ENCODE data around the gene MYO10. TPM values are rescaled to one million over a fixed set of nuclear protein-coding genes. Genes with fewer than 3 reads are reported as not detected.

MYO10 gene
- total RNA-seq, 4 donors from 2014 or later: 5.6 to 11.0 (median 6.4) TPM

DNA sequence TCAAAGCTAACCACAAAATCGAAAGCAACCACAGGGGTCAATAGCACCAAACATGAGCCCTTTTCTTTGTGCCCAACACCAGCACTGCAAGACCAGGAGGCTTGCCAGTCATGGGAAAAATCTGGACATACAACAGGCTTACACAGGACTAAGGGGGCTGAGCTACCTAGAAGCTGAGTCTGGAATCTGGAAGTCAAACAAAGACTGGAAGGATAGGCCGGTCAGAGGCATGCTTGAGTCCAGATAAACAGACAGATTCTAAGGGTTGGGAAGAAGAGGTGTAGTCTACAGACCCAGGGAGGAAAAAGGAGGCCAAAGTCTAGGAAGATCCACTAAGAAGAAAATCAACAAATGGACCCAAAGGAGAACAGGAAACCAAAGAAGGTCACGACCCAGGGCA, 73.3 kb downstream of the MYO10 start:
- no peak overlapping the region for H3K27ac ChIP-seq
- H3K36me3 ChIP-seq: no peaks in the 10 kb centered on the region
- TF ChIP-seq POLR2AphosphoS5 (IDR thresholded peaks at IDR 0.05) (no peak), EP300 (IDR thresholded peaks at IDR 0.05) (no peak), POLR2A (IDR thresholded peaks at IDR 0.05) (no peak)
- TF ChIP-seq, protein P1, sequence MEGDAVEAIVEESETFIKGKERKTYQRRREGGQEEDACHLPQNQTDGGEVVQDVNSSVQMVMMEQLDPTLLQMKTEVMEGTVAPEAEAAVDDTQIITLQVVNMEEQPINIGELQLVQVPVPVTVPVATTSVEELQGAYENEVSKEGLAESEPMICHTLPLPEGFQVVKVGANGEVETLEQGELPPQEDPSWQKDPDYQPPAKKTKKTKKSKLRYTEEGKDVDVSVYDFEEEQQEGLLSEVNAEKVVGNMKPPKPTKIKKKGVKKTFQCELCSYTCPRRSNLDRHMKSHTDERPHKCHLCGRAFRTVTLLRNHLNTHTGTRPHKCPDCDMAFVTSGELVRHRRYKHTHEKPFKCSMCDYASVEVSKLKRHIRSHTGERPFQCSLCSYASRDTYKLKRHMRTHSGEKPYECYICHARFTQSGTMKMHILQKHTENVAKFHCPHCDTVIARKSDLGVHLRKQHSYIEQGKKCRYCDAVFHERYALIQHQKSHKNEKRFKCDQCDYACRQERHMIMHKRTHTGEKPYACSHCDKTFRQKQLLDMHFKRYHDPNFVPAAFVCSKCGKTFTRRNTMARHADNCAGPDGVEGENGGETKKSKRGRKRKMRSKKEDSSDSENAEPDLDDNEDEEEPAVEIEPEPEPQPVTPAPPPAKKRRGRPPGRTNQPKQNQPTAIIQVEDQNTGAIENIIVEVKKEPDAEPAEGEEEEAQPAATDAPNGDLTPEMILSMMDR (IDR thresholded peaks at IDR 0.05): no peak
- H3K9me3 ChIP-seq: peaks cover 0 to 10% (median 0%) of the 10 kb centered on the region in 3 donors
- WGBS, 2 donors (ENCODE audit: low coverage in 1 of 2): 74 to 100% methylated on average over 3 of the region's 3 CpGs
- ATAC-seq: no peak
- no peaks in the 10 kb centered on the region for H3K4me1 ChIP-seq
- no peaks in the 10 kb centered on the region for H3K27me3 ChIP-seq
- H3K4me3 ChIP-seq: no peak overlapping the region

DNA sequence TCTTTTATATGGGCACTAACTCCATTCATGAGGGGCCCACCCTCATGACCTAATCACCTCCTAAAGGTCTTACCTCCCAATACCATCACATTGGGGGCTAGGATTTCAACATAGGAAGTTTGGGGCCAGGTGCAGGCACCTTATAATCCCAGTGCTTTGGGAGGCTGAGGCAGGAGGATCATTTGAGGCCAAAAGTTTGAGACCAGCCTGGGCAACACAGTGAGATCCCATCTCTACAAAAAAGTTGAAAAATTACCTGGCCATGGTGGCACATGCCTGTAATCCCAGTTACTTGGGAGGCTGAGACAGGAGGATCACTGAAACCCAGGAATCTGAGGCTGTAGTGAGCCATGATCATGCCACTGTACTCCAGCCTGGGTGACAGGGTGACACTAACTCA, 76.7 kb downstream of the MYO10 start:
- Histone ChIP-seq H3K4me1 (peaks cover 0 to 10% (median 0%) of the 10 kb centered on the region in 3 donors), H3K27ac (no peak overlapping the region), H3K4me3 (no peak overlapping the region), H3K36me3 (no peaks in the 10 kb centered on the region), H3K27me3 (no peaks in the 10 kb centered on the region), H3K9me3 (peaks cover 0 to 10% (median 0%) of the 10 kb centered on the region in 3 donors)
- no peak for ATAC-seq
- TF ChIP-seq POLR2AphosphoS5 (IDR thresholded peaks at IDR 0.05): no peak
- TF ChIP-seq, protein P1 (IDR thresholded peaks at IDR 0.05): no peak
- TF ChIP-seq POLR2A (IDR thresholded peaks at IDR 0.05): no peak
- no peak for TF ChIP-seq EP300 (IDR thresholded peaks at IDR 0.05)

DNA sequence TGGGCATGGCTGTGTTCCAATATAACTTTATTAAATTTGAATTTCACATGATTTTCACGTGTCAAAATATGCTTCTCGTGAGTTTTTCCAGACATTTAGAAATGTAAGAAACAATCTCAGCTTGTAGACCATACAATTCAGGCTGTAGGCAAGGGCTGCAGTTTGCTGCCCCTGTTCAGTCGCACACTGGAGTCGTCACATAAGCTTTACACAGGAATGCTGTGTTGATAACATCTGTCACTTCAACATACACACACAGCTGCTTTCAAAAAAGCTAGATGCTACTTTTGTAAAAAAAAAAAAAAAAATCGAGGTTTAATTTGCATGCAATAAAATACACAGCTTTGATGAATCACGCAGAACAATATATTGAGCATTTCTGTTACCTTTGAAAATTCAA, 77.9 kb downstream of the MYO10 start:
- Histone ChIP-seq H3K36me3 (no peaks in the 10 kb centered on the region), H3K27me3 (no peaks in the 10 kb centered on the region), H3K9me3 (peaks cover 0 to 10% (median 0%) of the 10 kb centered on the region in 3 donors), H3K27ac (no peak overlapping the region), H3K4me1 (peaks cover 0 to 10% (median 0%) of the 10 kb centered on the region in 3 donors), H3K4me3 (no peak overlapping the region)
- WGBS, 2 donors (ENCODE audit: low coverage in 1 of 2): 65 to 80% methylated on average over 5 to 6 of the region's 6 CpGs
- ATAC-seq: no peak
- TF ChIP-seq POLR2AphosphoS5 (IDR thresholded peaks at IDR 0.05): no peak

DNA sequence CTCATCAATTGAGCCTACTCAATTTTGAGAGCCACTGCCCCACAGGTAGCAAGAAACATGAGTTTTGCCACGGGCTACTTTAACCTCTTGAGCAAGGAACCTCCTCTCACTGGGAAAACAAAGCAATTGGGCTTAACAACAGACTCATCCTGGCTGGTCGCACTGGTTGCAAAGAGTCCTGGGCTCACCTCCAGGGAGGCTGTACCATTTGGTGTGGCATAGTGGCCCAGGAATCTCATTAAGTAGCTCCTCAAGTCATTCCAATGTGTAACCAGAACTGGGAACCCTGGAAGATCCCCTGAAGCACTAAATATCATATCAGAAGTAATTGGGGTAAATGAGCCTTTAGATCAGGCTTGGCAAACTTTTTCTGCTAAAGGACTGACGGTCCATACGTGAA, 78.5 kb downstream of the MYO10 start:
- 67 to 100% methylated on average over 1 to 2 of the region's 4 CpGs for WGBS, 2 donors (ENCODE audit: low coverage in 1 of 2)
- Histone ChIP-seq H3K36me3 (no peaks in the 10 kb centered on the region), H3K27me3 (no peaks in the 10 kb centered on the region), H3K9me3 (peaks cover 0 to 10% (median 0%) of the 10 kb centered on the region in 3 donors), H3K4me3 (no peak overlapping the region), H3K27ac (no peak overlapping the region), H3K4me1 (peaks cover 0 to 10% (median 0%) of the 10 kb centered on the region in 3 donors)
- no peak for ATAC-seq
- TF ChIP-seq, protein P1 (IDR thresholded peaks at IDR 0.05): no peak
- TF ChIP-seq POLR2A (IDR thresholded peaks at IDR 0.05): no peak
- no peak for TF ChIP-seq POLR2AphosphoS5 (IDR thresholded peaks at IDR 0.05)
- no peak for TF ChIP-seq EP300 (IDR thresholded peaks at IDR 0.05)

DNA sequence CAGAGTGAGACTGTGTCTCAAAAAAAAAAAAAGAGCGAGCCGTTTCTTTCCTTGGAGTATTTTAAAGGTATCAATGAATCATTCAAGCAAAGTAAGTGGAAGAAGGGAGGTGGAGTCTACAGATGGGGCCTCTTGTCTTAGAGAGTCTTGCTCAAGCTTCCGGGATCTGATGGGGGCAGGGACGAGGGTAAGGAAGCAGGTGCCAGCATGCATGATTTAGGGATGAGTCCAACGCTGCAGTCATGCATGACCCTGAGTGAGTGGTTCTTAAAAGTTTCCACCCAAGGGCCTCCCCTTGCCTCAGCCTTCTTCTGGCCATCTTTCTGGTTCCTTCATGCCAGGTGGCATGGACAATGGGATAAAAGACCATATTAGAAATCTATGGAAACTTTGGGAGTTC, 79.6 kb downstream of the MYO10 start:
- TF ChIP-seq POLR2AphosphoS5 (IDR thresholded peaks at IDR 0.05) (no peak), POLR2A (IDR thresholded peaks at IDR 0.05) (no peak), EP300 (IDR thresholded peaks at IDR 0.05) (no peak)
- TF ChIP-seq, protein P1 (IDR thresholded peaks at IDR 0.05): no peak
- Histone ChIP-seq H3K36me3 (no peaks in the 10 kb centered on the region), H3K4me1 (peaks cover 0 to 10% (median 0%) of the 10 kb centered on the region in 3 donors), H3K27ac (no peak overlapping the region), H3K9me3 (peaks cover 0 to 10% (median 0%) of the 10 kb centered on the region in 3 donors), H3K27me3 (no peaks in the 10 kb centered on the region), H3K4me3 (no peak overlapping the region)
- 60 to 91% methylated on average over 2 to 5 of the region's 5 CpGs for WGBS, 2 donors (ENCODE audit: low coverage in 1 of 2)
- no peak for ATAC-seq
